ENCODE results near the gene TAF1. TPM values are rescaled to one million over a fixed set of nuclear protein-coding genes. Genes with fewer than 3 reads are reported as not detected.

Gene TAF1
- polyA plus RNA-seq, 1 of the 3 experiments (the other 2 are of a cell fraction): 25.0 TPM

GRCh38 chrX:71439420-71439819 lies 73.3 kb downstream of the TAF1 start:
- CTCF ChIA-PET: no interaction called here
- no peaks in the 10 kb centered on the region for H3K9me2 ChIP-seq
- no peak overlapping the region for H3K4me3 ChIP-seq (ENCODE audit: low read depth in 2 of 2, low read length in 1 of 2)
- H3K9ac ChIP-seq: no peak overlapping the region
- H3K27ac ChIP-seq (ENCODE audit: low read depth in 2 of 2, low read length in 1 of 2): no peak overlapping the region
- no peak overlapping the region for H3K4me2 ChIP-seq
- POLR2A ChIA-PET: no interaction called here
- H2AFZ ChIP-seq (ENCODE audit: low read depth): no peak overlapping the region
- no peaks in the 10 kb centered on the region for H3F3A ChIP-seq (replicated peaks; ENCODE audit: insufficient read depth)
- no peaks in the 10 kb centered on the region for H4K20me1 ChIP-seq (ENCODE audit: insufficient read depth)
- H3K27me3 ChIP-seq (ENCODE audit: insufficient read depth): no peaks in the 10 kb centered on the region
- no peaks in the 10 kb centered on the region for H3K9me3 ChIP-seq
- no peak for DNase-seq
- no peaks in the 10 kb centered on the region for H3K79me2 ChIP-seq (ENCODE audit: insufficient read depth)
- WGBS (ENCODE audit: low lambda C conversion rate): 96% methylated on average over 3 of the region's 3 CpGs
- TF ChIP-seq NFIC (IDR thresholded peaks at IDR 0.05; ENCODE audit: borderline replicate concordance) (no peak), FOSL2 (IDR thresholded peaks at IDR 0.05; ENCODE audit: borderline replicate concordance, low read depth) (no peak), TCF12 (IDR thresholded peaks at IDR 0.05) (no peak), CHD2 (IDR thresholded peaks at IDR 0.05; ENCODE audit: low read length, partially characterized antibody) (no peak), FOXM1 (IDR thresholded peaks at IDR 0.05; ENCODE audit: low read depth) (no peak), GATA2 (CRISPR knock-in tag; IDR thresholded peaks at IDR 0.05) (no peak), GABPA (IDR thresholded peaks at IDR 0.05; ENCODE audit: low read depth) (no peak), SMC3 (IDR thresholded peaks at IDR 0.05; ENCODE audit: low read depth, low read length) (no peak), SIN3A (IDR thresholded peaks at IDR 0.05; ENCODE audit: borderline replicate concordance, low read depth, low read length) (no peak), YY1 (IDR thresholded peaks at IDR 0.05; ENCODE audit: low read depth) (no peak), PBX3 (IDR thresholded peaks at IDR 0.05) (no peak)
- TF ChIP-seq, protein P1, sequence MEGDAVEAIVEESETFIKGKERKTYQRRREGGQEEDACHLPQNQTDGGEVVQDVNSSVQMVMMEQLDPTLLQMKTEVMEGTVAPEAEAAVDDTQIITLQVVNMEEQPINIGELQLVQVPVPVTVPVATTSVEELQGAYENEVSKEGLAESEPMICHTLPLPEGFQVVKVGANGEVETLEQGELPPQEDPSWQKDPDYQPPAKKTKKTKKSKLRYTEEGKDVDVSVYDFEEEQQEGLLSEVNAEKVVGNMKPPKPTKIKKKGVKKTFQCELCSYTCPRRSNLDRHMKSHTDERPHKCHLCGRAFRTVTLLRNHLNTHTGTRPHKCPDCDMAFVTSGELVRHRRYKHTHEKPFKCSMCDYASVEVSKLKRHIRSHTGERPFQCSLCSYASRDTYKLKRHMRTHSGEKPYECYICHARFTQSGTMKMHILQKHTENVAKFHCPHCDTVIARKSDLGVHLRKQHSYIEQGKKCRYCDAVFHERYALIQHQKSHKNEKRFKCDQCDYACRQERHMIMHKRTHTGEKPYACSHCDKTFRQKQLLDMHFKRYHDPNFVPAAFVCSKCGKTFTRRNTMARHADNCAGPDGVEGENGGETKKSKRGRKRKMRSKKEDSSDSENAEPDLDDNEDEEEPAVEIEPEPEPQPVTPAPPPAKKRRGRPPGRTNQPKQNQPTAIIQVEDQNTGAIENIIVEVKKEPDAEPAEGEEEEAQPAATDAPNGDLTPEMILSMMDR (IDR thresholded peaks at IDR 0.05): no peak
- H3K4me1 ChIP-seq (ENCODE audit: control insufficient read depth in 1 of 2, insufficient read depth in 2 of 2, low read depth in 1 of 2, low read length in 1 of 2): no peaks in the 10 kb centered on the region
- peaks cover 34 to 44% of the 10 kb centered on the region in 2 experiments for H3K36me3 ChIP-seq (replicated peaks in 1 of 2; ENCODE audit: control insufficient read depth in 1 of 2, insufficient read depth in 2 of 2, low read length in 1 of 2)

- Histone ChIP-seq H3K9ac (no peak overlapping the region), H3K27me3 (ENCODE audit: insufficient read depth) (no peaks in the 10 kb centered on the region), H3K79me2 (ENCODE audit: insufficient read depth) (no peaks in the 10 kb centered on the region), H3K9me2 (no peaks in the 10 kb centered on the region), H3K4me3 (ENCODE audit: low read depth in 2 of 2, low read length in 1 of 2) (no peak overlapping the region), H3K9me3 (no peaks in the 10 kb centered on the region), H3F3A (replicated peaks; ENCODE audit: insufficient read depth) (no peaks in the 10 kb centered on the region), H4K20me1 (ENCODE audit: insufficient read depth) (no peaks in the 10 kb centered on the region), H3K4me2 (no peak overlapping the region), H2AFZ (ENCODE audit: low read depth) (no peak overlapping the region), H3K36me3 (replicated peaks in 1 of 2; ENCODE audit: control insufficient read depth in 1 of 2, insufficient read depth in 2 of 2, low read length in 1 of 2) (peaks cover 30 to 42% of the 10 kb centered on the region in 2 experiments), H3K27ac (ENCODE audit: low read depth in 2 of 2, low read length in 1 of 2) (no peak overlapping the region), H3K4me1 (ENCODE audit: control insufficient read depth in 1 of 2, insufficient read depth in 2 of 2, low read depth in 1 of 2, low read length in 1 of 2) (no peaks in the 10 kb centered on the region)
- DNase-seq: no peak
- ChIA-PET CTCF (no interaction called here), POLR2A (no interaction called here)
- 94% methylated on average over 3 of the region's 3 CpGs for WGBS (ENCODE audit: low lambda C conversion rate)
- TF ChIP-seq NRF1 (IDR thresholded peaks at IDR 0.05; ENCODE audit: low read depth, low read length) (no peak), SIN3A (IDR thresholded peaks at IDR 0.05; ENCODE audit: borderline replicate concordance, low read depth, low read length) (no peak), MEF2A (IDR thresholded peaks at IDR 0.05; ENCODE audit: borderline replicate concordance, low read depth) (no peak), RFX5 (IDR thresholded peaks at IDR 0.05; ENCODE audit: low read length) (no peak)
- TF ChIP-seq, protein P2, sequence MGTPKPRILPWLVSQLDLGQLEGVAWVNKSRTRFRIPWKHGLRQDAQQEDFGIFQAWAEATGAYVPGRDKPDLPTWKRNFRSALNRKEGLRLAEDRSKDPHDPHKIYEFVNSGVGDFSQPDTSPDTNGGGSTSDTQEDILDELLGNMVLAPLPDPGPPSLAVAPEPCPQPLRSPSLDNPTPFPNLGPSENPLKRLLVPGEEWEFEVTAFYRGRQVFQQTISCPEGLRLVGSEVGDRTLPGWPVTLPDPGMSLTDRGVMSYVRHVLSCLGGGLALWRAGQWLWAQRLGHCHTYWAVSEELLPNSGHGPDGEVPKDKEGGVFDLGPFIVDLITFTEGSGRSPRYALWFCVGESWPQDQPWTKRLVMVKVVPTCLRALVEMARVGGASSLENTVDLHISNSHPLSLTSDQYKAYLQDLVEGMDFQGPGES (IDR thresholded peaks at IDR 0.05; ENCODE audit: low read depth, low read length): no peak
These were observed 73.7 kb downstream of the TAF1 start for GRCh38 chrX:71439896-71440295.
